ENCODE results near the gene EPS8.
"Not testable (repeated sequence)": the region's sequence is repeated elsewhere in the genome, so short reads cannot be mapped to it uniquely, and the experiment has no call there.

Gene EPS8

DNA sequence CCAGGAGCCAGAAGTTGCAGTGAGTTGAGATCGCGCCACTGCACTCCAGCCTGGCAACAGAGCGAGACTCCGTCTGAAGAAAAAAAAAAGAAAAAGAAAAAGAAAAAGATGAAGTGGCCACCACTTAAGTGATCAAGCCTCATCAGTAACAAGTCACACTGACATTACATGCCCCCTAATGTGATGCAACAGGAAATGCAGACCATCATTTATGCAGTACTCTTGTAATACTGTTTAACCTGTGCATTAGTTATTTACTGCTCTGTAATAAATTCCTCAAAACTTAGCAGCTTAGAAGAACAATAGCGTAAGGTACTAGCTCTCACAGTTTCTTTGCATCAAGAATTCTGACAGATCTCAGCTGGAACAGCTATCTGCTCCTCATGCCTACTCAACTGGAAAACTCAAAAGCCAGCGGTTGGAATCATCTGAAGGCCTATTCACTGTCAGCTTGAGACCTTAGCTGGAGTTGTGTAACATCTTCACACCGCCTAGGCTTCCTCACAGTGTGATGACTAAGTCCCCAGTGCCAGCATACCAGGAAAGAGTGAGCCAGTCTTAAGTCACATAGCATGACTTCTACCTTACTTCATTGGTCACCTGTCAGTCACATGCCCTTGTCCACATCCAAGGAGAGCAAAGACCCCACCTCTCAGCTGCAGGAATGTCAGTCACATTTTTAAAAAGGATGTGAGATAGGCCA lies 31.5 kb downstream of the EPS8 start:
- H3K4me3 ChIP-seq (ENCODE audit: low read depth, low read length), result no peak overlapping the region
- TF ChIP-seq, protein P1, sequence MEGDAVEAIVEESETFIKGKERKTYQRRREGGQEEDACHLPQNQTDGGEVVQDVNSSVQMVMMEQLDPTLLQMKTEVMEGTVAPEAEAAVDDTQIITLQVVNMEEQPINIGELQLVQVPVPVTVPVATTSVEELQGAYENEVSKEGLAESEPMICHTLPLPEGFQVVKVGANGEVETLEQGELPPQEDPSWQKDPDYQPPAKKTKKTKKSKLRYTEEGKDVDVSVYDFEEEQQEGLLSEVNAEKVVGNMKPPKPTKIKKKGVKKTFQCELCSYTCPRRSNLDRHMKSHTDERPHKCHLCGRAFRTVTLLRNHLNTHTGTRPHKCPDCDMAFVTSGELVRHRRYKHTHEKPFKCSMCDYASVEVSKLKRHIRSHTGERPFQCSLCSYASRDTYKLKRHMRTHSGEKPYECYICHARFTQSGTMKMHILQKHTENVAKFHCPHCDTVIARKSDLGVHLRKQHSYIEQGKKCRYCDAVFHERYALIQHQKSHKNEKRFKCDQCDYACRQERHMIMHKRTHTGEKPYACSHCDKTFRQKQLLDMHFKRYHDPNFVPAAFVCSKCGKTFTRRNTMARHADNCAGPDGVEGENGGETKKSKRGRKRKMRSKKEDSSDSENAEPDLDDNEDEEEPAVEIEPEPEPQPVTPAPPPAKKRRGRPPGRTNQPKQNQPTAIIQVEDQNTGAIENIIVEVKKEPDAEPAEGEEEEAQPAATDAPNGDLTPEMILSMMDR (IDR thresholded peaks at IDR 0.05; ENCODE audit: low read depth, low read length), result no peak

DNA sequence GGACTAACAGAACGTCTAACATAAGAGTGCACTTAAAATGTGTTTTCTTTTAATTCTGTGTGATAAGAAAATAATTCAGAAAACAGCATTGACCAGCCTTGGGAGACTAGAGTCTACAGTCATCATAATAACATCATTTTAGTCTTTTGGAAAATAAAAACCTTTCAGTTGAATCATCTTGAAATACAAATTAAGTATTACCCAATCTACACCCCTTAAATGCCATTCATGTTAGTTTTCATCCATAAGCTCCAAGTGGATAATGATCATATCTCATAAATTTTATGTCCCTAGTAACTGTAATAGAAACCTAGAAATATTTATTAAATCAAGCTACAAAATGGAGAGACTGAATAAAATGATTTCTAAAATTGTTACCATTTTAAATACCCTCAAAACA lies 32.4 kb downstream of the EPS8 start:
- TF ChIP-seq, protein P1 (IDR thresholded peaks at IDR 0.05; ENCODE audit: low read depth, low read length), result no peak
- H3K4me3 ChIP-seq (ENCODE audit: low read depth, low read length), result no peak overlapping the region

DNA sequence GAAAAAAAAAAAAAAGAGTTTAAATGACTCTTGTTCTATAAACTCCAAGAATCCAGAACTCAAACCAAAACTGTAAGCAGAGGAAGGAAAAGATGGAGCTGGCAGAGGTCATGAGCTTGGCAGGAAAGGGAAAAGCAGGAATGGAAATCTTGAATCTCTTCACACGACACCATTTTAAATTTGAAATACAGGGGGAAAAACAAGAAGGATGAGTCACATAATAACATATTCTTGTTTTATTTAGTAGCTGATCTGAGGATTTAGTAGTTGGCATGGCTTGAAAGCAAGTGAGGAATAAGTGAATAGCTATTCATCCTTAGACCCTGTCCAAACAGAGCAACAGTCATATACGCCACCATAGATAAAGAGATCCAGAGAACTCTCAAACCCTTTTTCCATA lies 35.0 kb downstream of the EPS8 start:
- H3K4me3 ChIP-seq (ENCODE audit: low read depth, low read length), result no peak overlapping the region
- TF ChIP-seq, protein P1 (IDR thresholded peaks at IDR 0.05; ENCODE audit: low read depth, low read length), result no peak

DNA sequence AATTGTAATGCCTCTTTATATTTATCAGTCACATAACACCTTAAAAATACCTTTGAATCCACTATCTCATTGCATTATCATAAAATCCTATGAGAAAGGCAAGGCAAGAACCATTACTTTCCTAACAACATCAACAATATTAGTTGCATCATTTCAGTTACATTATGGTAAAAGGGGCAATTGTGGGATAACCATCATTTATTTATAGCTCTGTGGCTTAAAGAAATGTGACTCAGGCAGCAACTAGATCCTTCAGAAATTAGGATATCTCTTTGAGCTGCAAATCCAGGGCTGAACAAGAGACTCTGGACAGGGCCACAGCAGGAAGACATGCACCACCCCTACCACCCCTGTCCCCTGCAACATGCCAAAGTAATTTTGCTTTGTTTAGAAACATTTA lies 36.4 kb downstream of the EPS8 start:
- TF ChIP-seq, protein P1 (IDR thresholded peaks at IDR 0.05; ENCODE audit: low read depth, low read length), result no peak
- H3K4me3 ChIP-seq (ENCODE audit: low read depth, low read length), result no peak overlapping the region

DNA sequence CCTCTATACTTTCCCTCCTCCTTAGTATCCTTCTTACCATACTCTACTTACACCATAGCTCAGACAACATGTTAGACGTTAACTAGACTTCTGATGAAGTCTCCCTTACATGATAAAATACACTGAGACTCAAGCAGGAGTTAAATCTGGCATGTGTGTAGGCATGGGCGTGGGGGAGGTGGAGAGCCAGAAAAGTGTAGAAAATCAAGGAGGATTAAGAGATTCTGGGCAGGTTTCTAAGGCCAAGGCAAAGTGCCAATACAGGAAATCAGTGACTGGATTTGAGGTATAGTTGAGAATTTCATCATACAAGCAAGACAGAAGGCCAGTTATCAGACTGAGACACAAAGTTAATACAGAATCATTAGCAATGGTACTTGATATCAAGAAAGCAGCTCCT lies 37.4 kb downstream of the EPS8 start:
- H3K4me3 ChIP-seq (ENCODE audit: low read depth, low read length), result no peak overlapping the region
- TF ChIP-seq, protein P1 (IDR thresholded peaks at IDR 0.05; ENCODE audit: low read depth, low read length), result no peak

DNA sequence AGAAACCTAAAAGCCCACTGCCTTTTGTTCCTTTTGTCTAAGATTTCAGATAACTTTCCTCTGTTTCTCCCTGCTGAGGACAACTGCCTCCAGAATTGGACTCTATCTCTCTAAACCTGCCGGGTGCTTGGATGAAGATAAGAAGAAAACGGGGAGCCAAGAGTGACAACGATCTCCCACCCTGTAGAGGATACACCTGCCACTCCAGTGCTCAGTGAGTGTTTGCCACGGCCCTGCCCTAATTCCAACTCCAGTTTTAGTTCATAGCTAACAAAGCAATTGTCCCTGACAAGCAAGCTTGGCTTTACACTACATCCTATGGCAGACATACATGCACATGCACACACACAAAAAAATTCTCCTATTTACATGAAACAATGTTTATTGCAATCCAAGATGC lies 39.3 kb downstream of the EPS8 start:
- TF ChIP-seq, protein P1 (IDR thresholded peaks at IDR 0.05; ENCODE audit: low read depth, low read length), result no peak
- H3K4me3 ChIP-seq (ENCODE audit: low read depth, low read length), result no peak overlapping the region

DNA sequence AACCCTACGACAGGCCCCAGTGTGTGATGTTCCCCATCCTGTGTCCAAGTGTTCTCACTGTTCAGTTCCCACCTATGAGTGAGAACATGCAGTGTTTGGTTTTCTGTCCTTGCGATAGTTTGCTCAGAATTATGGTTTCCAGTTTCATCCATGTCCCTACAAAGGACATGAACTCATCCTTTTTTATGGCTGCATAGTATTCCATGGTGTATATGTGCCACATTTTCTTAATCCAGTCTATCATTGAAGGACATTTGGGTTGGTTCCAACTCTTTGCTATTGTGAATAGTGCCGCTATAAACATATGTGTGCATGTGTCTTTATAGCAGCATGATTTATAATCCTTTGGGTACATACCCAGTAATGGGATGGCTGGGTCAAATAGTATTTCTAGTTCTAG lies 47.3 kb downstream of the EPS8 start:
- not testable (repeated sequence) for H3K4me3 ChIP-seq (ENCODE audit: low read depth, low read length)

DNA sequence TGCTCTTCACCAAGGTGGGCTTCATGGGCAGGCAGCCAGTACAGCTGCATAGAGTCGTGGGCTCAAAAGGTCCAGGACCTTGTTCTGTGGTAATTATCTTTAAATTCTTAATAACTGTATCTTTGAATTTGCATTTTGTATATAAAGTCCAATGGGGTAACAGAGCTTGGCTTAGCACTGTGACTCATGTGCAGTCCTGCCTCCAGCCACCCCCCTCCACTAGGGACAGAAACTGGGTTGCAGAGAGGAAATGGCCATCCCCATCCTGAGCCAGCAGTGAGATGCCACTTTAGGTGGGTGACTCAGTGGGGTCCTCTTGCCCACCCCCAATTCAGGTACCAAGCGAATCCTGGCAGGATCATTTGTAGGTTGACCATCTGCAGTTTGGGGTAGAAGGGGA lies 48.1 kb downstream of the EPS8 start:
- TF ChIP-seq, protein P1 (IDR thresholded peaks at IDR 0.05; ENCODE audit: low read depth, low read length), result no peak
- no peak overlapping the region for H3K4me3 ChIP-seq (ENCODE audit: low read depth, low read length)

DNA sequence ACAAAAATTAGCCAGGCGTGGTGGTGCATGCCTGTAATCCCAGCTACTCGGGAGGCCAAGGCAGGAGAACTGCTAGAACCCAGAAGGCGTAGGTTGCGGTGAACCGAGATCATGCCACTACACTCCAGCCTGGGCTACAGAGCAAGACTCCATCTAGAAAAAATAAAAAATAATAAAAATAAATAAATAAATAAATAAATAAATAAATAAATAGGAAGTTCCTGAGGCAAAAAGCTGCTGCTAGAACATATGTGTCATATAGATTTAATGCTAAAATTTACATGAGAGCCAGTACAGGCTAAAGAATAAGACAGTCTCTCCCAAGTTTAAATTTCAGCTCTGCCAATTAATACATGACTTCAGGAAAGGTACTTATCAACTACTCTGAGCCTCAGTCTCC lies 48.8 kb downstream of the EPS8 start:
- H3K4me3 ChIP-seq (ENCODE audit: low read depth, low read length), result not testable (repeated sequence)

Measured in WI38 (cell line).